Subcutaneous adipose tissue (tissue), 4 donors: Measurements from ENCODE around the gene ZBTB49. TPM values are rescaled to one million over a fixed set of nuclear protein-coding genes. Genes with fewer than 3 reads are reported as not detected.

ENCODE experiments used
- CTCF ChIP-seq: fragments of 450-650 bp; IDR thresholded peaks from one replicate; pipeline ENCODE4 v1.5.1; 2016; ENCODE audit warnings: low read depth, mild to moderate bottlenecking, control low read depth, antibody characterized with exemption, moderate library complexity
- total RNA-seq, 4 donors: library from RNA; depleted of rRNA; stranded (reverse); fragments of >200 nt; gene quantifications; one replicate each; pipeline ENCODE4 v1.1.0, GENCODE V29; 2016

The ZBTB49 gene
- total RNA-seq, 4 donors from 2014 or later, result 1.9 to 7.0 (median 4.0) TPM

GRCh38 chr4:4269331-4269731 is 20.7 kb upstream of the ZBTB49 start:
- TF ChIP-seq CTCF, result no peak

- no peak for TF ChIP-seq CTCF
Measured at GRCh38 chr4:4269856-4270255, 20.2 kb upstream of the ZBTB49 start.

DNA sequence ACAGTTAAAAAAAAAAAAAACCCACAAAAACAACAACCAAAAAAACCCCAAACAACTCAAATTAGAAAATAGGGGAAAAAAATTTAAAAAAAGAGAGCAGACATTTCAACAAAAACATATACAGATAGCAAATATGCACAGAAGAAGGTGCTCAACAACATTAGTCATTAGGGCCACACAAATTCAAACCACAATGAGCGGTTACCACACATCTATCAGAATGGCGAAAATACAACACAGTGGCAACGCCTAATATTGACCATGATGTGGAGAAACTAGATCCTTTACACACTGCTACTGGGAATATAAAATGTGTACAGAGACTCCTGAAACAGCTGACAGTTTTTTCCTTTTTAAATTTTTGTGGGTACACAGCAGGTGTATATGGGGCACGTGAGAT is 19.5 kb upstream of the ZBTB49 start:
- TF ChIP-seq CTCF, result no peak

DNA sequence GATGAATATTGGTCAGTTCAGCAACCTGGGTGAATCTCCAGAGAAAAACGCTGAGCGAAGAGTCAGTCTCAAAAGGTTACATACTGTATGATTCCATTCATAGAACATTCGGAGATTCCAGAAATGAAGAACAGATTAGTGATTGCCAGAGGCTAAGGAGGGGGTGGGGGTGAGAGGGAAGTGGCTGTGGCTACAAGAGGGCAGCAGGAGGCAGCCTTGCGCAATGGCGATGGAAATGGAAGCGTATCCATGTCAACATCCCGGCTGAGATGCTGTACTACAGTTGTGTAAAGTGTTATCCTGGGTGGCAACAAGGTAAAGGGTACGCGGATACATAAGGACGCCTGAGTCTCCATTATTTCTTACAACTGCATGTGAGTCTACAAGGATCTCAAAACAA is 18.1 kb upstream of the ZBTB49 start:
- no peak for TF ChIP-seq CTCF

GRCh38 chr4:4274226-4274625 is 15.8 kb upstream of the ZBTB49 start:
- no peak for TF ChIP-seq CTCF

GRCh38 chr4:4277531-4277930 is 12.5 kb upstream of the ZBTB49 start:
- TF ChIP-seq CTCF, result no peak

DNA sequence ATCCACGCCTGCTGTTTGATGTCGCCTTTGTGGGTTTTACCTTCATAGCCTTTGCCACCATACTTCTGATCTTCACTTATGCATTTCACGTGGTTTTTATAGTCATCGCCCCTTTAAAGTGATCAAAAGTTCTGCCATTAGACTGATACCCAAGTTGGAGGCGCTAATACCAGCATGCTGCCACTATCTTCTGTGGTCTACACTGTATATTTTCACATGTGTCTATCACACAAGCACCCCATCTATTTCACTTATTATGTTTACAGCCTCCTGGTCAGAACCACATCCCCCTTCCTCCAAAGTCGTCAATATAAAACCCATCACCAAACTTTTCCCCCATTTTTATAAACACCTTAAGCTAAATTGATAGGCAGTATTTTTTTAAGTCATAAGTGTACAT is 8.3 kb upstream of the ZBTB49 start:
- TF ChIP-seq CTCF, result no peak
